NCI-H226 (cell line): ENCODE results near the gene MED19.
"Not testable (repeated sequence)": the region's sequence is repeated elsewhere in the genome, so short reads cannot be mapped to it uniquely, and the experiment has no call there.

Experiments used
- DNase-seq: peaks from one replicate; pipeline ENCODE4 v3.0.0-alpha.2; 2015

Gene MED19, protein sequence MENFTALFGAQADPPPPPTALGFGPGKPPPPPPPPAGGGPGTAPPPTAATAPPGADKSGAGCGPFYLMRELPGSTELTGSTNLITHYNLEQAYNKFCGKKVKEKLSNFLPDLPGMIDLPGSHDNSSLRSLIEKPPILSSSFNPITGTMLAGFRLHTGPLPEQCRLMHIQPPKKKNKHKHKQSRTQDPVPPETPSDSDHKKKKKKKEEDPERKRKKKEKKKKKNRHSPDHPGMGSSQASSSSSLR

DNA sequence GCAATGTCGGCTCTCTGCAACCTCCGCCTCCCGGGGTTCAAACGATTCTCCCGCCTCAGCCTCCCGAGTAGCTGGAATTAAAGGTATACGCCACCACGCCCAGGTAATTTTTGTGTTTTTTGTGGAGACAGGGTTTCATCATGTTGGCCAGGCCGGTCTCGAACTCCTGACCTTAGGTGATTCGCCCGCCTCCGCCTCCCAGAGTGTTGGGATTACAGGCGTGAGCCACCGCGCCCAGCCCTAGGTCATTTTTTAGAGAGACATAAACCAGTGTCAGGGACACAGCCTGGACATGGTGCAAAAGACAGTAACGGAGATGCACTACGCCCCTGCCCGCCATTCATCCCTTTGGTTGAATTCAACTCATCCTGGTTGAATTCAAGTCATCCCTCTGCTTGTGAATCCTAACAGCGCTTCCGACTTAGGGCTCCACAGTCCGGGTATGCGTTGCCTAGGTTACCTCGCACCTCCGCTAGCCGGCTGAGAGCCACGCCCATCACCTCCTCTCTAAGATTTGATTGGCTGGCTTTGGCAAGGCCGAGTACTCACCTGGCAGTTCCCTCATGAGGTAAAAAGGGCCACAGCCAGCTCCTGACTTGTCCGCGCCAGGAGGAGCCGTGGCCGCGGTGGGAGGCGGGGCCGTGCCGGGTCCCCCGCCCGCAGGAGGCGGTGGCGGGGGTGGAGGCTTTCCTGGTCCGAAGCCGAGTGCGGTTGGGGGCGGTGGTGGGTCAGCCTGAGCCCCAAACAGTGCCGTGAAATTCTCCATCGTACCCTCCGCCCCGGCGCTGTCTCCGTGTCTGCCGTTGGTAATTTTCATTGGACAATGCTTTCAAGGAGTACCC is at the start of gene MED19:
Gene MED19, minus strand, starts transcription at position 802 of the 842 bp plus-strand sequence. Its CDS starts 36 bp downstream, at position 766.
- peak; percentile 92 for DNase-seq

DNA sequence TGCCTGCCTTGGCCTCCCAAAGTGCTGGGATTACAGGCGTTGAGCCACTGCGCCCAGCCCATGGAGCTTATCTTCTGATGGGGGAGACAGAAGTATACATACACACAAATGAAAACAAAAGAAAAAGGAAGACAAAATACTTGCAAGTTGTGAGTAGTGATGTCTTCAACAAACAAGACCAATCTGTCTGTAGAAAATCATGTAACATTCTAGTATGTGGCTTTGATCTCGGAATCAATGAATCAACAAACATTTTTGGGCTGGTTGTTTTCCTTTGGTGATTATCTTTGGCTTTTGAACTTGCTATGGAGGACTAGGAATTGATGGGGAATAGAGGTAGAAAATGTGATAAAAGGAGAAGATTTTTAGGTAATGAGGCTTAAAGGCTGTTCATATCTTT is 46.2 kb upstream of the MED19 start:
- no peak for DNase-seq

DNA sequence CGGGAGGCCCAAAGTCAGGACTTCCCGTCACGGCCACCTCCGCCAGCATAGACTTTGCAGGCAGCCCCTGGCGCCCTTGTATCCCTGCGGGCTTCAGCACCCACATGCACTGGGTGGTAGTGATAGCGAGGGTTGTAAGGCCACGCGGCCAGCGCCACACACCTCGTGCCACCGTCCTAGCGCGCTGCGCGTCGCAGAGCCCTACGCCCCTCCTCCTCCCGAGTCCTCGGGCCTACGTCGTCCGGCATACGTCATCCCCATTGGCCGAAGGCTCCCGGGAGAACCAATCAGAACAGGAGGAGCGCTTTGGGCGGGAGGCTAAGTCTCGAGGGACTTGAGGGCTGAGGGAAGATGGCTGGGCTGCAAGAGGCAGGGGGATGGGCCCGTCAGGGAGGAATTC is 40.9 kb upstream of the MED19 start:
- no peak for DNase-seq

DNA sequence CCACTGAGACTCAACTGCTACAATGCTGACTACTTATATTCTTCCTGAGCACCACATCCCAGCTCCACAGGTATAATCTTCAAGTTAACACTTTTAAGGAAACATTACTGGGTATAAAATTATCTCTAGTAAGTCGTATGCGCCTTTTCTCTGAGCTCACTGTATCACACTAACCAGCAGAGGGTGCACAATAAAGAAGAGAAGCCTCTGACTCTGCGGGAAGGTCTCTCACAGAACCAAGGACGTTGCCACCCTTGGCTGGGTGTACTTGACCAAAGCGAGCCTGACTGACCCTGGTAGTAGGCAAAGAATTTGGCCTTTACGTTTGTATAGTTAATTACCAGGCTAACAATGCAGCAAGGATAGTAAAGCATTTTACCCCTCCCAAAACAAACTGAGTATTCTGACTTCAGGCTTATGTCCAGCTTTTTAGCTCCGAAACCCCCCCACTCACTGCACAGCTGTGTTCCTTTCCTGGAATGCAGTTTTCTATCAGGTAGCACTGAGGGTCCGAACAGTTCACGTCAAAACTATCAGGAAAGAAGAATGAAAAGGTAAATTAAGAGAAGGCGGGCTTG is 39.8 kb upstream of the MED19 start, which contains the start of gene BTBD18:
Gene BTBD18, minus strand, starts transcription at position 144 of the 578 bp plus-strand sequence. CDS start 631 bp downstream, outside the sequence.
- DNase-seq, result peak; percentile 15

DNA sequence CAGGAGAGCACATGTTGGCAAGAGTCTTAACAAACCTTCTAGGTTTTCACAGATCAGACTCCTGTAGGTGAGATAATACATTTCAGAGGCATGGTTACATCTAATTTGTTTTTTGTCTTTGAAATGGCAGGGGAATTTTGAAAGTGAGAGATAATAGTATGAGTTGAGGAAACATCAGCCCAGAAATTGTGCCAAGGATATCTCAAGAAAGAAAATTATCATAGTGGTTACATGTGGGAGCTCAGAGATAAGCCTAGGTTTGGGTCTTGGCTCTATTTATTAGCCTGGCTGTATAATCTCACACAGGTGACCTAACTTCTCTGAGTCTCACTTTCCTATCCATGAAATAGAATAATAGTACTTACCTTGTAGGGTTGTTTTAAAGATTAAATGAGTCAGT is 39.2 kb upstream of the MED19 start:
- peak; percentile 6 for DNase-seq

DNA sequence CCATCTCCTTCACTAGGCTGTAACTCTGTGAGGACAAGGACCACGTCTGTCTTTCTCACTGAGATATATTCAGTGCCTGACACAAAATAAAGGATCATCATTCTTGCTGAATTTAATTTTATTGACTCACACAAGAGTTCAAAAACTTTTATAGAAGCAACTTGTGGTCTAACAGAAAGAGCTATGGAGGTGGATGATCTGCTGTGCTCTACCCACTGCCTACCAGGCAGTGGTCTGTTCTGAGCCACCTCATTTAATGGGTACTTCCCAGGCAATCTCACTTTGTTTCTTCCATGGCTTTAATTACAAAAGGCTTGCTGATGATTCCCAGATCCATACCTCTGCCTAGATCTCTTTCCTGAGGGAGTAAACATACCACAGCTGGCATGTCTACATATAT is 34.9 kb upstream of the MED19 start:
- DNase-seq, result no peak

DNA sequence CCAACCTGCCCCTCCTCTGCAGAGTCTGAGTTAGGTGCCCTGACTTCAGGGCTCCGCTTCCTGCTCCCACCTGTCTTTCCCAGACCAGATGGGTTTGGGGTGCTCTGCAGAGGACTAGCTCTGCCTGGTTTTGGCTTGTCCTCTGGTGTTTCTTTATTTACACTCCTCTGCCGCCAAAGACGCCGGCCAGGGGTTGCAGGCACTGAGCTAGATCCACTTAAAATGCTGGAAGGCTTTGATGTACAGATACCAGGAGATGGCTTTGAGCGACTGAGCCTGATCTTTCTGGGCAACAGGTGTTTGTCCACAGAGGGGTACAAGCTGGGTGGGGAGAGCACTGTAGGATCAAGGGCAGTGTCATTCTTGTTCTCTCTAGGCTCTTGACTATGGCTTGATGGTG is 33.2 kb upstream of the MED19 start:
- no peak for DNase-seq

DNA sequence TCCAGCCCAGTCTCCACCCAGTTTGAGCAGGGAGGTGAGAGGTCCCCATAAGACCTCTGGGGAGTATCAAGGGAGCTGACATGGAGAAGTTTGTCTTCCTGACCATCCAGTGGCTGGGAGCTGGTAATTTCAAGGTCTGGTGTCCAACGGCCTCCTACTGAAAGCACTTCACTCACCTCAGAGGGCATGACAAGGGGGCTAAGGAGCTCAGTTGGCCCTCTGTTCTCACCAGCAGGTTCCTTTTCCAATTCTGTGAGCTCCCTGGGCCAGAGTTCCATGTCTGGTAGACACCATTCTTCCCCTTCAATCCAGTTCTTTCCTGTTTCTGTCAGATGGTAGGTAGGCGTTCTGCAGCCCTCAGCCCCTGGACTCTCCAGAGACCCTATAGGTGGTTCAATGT is 32.3 kb upstream of the MED19 start:
- no peak for DNase-seq

DNA sequence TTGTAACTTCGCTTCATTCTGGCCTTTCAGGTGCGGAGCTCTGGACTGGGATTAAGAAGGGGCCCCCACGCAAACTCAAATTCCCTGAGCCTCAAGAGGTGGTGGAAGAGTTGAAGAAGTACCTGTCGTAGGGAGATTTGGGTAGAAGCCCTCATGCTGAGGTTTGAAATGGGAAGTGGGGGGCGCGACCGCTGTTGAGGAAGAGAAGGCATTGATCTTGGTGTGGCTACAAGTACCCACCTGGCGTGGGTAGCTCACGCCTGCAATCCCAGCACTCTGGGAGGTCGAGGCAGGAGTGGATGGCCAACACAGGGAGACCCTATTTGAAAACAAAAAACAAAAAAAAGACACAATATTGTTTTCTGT is 30.1 kb upstream of the MED19 start:
- no peak for DNase-seq

DNA sequence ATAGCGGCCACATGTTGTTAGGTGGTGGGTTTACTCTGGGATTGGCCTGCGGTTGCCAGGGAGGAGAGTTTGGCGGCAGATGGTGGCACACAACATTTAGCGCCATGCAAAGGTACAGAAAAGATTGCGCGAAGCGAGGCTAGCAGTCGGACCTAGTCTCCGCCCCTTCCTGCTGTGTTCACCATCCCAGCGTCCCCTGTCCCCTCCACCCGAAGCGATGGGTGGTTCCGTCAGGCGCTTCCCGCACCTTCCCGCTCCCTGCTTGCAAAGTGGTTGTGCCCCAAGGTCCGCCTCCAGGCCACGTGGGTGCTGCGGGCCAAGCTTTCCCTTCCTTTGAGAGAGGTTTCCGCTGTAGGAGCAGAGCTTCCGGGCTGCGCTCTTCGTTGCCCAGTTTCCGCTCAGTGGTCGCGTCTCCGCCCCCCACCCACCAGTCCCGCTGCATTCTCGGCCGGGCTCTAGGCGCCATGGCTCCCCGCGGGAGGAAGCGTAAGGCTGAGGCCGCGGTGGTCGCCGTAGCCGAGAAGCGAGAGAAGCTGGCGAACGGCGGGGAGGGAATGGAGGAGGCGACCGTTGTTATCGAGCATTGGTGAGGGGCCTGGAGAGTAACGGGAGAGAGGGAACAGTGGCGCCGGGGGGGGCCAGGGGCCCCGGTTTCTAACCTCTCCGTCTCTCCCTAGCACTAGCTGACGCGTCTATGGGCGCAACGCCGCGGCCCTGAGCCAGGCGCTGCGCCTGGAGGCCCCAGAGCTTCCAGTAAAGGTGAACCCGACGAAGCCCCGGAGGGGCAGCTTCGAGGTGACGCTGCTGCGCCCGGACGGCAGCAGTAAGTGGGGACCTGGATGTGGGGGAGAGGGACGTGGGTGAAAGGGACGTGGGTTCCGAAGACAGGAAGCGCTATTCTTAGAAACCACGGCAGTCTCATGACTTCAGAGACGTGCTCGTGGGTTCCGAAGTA is 29.4 kb upstream of the MED19 start, which contains the start of gene SELENOH:
Gene SELENOH, plus strand, starts transcription at position 360 of the 955 bp plus-strand sequence. Its CDS starts 105 bp downstream, at position 465.
- peak; percentile 95 for DNase-seq

DNA sequence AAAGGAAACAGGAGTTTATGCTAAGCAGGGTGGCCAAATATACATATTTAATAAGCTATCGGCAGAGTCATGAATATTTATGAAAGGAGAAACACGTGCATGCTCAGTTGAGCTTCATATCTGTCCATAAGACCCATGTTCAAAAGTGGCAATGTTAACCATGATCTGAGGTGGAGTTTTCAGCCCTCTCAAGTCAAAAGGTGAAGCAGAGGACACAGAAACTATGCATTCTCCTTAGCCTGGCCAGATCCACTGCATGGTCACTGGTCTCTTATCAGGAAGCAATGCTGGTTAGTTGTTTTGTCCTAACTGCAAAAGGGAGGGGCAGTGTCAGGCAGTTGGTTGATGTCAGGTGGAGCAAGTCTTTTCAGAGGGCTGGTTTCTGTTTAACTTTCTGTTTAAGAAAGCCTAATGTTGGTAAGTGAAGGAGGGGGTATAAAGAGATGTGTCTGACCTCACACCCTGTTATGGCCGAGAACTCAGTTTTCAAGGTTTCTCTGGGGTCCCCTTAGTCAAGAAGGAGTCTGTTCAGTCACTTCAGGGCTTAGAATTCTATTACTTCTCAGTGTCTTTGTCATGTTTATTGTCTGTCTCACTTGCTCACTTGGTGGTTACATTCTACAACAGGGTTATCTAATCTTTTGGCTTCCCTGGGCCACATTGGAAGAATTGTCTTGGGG is 23.7 kb upstream of the MED19 start:
- no peak for DNase-seq

DNA sequence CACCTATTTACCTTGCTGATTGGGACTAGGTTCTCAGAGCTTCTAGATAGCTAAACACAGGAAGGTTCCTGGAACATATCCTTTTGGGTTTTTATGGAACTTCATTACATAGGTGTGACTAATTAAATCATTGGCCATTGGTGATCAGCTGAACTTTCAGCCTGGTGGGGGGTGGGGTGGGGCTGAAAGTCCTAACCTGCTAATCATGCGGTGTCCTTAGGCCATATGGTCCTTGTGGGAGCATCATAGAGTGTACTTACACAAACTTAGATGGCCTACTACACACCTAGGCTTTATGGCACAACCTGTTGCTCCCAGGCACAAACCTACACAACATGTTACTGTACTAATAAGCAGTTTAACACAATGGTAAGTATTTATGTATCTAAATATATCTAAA is 20.6 kb upstream of the MED19 start:
- DNase-seq, result no peak

DNA sequence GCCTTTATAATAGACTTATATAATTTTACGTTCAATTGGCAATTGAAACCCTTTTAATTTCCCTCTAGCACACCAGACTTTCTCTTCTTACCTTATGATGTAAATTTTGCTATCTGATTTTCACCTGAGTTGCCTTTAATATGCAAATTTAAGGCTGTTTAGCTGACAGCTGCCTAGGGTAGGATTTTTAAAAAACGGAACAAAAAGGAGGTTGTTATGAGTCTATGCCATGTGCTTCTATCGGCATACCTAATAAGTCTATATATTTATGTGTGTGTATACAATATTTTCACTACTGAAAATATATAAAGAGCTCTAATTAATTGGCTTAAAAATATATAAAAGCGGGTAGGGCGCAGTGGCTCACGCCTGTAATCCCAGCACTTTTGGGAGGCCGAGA is 17.5 kb upstream of the MED19 start:
- DNase-seq, result no peak

DNA sequence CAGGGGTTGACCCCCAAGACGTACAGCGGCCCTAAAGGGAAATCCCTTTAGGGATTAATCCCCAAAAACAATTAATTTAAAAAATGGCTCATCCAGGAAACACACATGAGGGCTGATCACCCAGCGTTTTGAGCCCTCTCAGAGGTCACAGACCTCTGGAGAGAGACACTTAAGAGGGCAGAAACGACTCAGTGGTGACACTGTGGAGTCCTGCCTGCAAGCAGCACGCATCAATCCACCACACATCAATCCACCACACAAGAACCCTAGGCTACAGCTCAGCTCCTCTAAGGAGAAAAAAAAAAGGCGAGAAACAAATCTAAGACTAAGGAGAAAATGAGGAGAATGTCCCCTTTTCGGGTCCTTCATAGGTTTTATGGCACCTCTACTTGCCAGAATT is 16.8 kb upstream of the MED19 start:
- no peak for DNase-seq

DNA sequence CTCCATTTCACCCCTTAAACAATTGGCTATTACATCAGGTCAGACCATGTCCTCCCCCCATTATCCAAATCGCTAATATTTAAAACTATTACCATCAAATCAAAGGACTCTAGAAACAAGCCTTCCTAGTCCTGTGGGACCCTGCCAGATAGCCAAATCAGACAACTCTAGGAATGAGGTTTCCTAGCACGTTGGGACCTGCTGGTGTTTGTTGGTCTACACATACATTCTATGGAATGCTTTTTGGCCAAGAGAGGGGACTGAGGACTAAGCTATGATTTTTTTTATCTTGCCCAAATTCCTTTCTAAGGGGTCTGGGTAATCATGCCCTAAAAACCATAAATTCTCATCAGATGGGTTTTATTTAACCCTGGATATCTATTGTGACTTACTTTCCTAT is 15.2 kb upstream of the MED19 start:
- DNase-seq, result no peak

DNA sequence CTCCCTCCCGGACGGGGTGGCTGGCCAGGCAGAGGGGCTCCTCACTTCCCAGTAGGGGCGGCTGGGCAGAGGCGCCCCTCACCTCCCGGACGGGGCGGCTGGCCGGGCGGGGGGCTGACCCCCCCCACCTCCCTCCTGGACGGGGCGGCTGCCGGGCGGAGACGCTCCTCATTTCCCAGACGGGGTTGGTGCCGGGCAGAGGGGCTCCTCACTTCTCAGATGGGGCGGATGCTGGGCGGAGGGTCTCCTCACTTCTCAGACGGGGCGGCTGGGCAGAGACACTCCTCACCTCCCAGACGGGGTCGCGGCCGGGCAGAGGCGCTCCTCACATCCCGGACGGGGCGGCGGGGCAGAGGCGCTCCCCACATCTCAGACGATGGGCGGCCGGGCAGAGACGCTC is 4.7 kb upstream of the MED19 start:
- DNase-seq, result not testable (repeated sequence)

DNA sequence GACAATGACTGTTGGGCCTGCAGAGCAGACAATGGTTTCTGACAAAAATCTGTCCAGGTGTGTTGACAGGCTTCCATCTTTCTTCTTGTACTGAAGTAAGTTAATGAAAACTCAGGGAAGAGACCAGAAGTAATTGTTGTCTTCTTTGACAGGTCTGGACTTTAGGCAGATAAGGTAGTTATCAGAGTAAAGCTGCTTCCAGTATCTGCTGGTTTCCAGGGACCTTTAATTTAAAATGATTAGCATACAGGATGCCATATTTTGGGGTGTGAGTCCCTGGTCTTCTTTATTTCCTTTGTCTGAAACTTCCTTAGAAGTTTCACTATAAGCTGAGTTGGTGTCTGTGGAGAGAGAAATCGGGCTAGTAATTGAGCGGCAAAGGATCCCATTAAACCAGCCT is 1.8 kb upstream of the MED19 start:
- no peak for DNase-seq

DNA sequence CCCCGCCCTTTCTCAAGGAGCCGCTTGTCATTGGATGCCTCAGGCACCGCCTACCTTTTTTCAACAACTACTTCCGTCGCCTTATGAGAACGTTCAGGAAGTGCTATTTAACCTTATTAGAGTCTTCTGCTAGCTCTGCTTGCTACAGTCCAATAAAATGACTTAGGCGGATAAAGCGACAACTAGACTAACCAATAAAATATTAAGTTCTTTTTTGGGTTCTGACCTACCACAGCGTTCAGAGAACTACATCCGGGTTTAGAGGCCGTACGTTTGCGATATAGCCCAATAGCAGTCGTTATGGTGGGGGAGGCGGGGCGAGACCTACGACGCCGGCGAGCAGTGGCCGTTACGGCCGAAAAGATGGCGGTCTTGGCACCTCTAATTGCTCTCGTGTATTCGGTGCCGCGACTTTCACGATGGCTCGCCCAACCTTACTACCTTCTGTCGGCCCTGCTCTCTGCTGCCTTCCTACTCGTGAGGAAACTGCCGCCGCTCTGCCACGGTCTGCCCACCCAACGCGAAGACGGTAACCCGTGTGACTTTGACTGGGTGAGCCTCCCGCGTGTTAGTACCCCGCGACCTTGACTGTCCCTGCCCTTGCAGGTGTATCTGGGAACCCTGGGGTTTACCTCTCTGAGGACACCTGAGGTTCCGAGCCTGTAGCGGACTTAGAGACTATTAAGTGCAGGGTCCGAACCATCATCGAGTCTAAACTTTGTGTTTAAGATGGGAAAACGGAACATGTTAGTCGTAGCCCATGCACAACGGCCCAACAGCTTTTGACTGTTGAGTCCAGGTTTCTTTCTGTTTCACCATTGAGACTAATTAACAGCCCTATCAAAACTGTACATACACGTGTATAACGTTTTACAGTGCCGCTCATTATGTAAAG is 488 bp upstream of the MED19 start, which contains the start of gene TMX2:
Gene TMX2, plus strand, starts transcription at position 338 of the 895 bp plus-strand sequence. Its CDS starts 26 bp downstream, at position 364.
- DNase-seq, result peak; percentile 98

DNA sequence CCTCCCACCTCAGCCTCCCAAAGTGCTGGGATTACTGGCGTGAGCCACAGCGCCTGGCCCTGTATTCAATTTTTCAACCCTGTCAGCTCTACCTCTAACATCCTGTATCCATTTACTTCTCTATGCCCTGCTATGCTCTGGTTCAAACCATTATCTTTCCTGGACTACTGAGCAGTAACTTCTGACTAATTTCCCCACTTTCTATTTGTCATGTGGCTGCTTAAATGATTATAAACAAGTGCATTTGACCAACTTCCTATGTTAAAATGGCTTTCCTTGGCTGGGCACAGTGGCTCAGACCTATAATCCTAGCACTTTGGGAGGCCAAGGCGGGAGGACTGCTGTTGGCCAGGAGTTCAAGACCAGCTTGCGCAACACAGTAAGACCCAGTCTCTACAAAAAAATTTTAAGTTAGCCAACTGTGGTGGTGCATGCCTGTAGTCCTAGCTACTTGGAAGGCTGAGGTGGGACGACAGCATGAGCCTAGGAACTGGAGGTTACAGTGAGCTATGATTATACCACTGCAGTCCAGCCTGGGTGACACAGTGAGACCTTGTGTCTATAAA is 2.1 kb downstream of the MED19 start:
- no peak for DNase-seq

DNA sequence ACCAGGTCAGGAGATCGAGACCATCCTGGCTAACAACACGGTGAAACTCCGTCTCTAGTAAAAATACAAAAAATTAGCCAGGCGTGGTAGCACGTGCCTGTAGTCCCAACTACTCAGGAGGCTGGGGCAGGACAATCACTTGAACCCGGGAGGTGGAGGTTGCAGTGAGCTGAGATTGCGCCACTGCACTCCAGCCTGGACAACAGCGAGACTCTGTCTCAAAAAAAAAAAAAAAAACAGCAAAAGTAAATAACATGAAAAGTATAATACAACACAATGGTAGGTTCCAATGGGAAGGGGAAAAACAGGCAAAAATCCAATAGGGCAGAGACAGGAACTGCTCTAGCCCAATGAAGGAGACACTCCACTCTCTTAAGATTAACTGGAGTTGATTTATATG is 6.6 kb downstream of the MED19 start:
- not testable (repeated sequence) for DNase-seq
